GM12875 (cell line): ENCODE measurements around the gene PRXL2C.
"Not testable (repeated sequence)": the region's sequence is repeated elsewhere in the genome, so short reads cannot be mapped to it uniquely, and the experiment has no call there.

Experiments
- H3K4me3 ChIP-seq: one replicate; pipeline ENCODE4 v1.5.1; 2011; ENCODE audit warnings: low read depth, low read length, control low read depth
- TF ChIP-seq, protein P1 (sequence below): IDR thresholded peaks from 2 replicates; pipeline ENCODE4 v1.5.1; 2011; ENCODE audit warnings: low read depth, mild to moderate bottlenecking, control low read depth, inconsistent platforms, low read length, moderate library complexity, borderline replicate concordance; ENCODE audit not compliant: insufficient read depth

Gene PRXL2C

GRCh38 chr9:96617439-96618185 is 37.5 kb downstream of the PRXL2C start:
- H3K4me3 ChIP-seq, result no peak overlapping the region

GRCh38 chr9:96616817-96617438 is 38.2 kb downstream of the PRXL2C start:
- H3K4me3 ChIP-seq, result no peak overlapping the region
- TF ChIP-seq, protein P1, sequence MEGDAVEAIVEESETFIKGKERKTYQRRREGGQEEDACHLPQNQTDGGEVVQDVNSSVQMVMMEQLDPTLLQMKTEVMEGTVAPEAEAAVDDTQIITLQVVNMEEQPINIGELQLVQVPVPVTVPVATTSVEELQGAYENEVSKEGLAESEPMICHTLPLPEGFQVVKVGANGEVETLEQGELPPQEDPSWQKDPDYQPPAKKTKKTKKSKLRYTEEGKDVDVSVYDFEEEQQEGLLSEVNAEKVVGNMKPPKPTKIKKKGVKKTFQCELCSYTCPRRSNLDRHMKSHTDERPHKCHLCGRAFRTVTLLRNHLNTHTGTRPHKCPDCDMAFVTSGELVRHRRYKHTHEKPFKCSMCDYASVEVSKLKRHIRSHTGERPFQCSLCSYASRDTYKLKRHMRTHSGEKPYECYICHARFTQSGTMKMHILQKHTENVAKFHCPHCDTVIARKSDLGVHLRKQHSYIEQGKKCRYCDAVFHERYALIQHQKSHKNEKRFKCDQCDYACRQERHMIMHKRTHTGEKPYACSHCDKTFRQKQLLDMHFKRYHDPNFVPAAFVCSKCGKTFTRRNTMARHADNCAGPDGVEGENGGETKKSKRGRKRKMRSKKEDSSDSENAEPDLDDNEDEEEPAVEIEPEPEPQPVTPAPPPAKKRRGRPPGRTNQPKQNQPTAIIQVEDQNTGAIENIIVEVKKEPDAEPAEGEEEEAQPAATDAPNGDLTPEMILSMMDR, result no peak

More at GRCh38 chr9:96617439-96618185, 37.5 kb downstream of the PRXL2C start:
- TF ChIP-seq, protein P1, result no peak

DNA sequence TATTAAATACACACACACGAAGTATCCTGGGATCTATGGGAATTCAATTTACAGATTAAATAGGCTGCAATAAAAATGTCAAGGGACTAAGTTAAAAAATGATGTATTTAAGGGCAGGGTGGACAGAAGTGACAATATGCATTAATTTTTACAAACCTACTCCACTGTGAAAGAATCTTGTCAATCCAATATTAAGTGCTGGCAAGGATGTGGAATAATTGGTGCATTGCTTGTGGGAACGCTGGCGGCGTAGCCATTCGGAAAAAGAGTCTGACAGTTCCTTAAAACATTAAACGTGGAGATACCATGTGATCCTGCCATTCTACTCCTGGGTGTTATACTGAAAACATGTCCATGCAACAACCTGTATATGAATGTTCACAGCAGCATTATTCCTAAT is 39.7 kb downstream of the PRXL2C start:
- no peak overlapping the region for H3K4me3 ChIP-seq
- TF ChIP-seq, protein P1, result no peak

DNA sequence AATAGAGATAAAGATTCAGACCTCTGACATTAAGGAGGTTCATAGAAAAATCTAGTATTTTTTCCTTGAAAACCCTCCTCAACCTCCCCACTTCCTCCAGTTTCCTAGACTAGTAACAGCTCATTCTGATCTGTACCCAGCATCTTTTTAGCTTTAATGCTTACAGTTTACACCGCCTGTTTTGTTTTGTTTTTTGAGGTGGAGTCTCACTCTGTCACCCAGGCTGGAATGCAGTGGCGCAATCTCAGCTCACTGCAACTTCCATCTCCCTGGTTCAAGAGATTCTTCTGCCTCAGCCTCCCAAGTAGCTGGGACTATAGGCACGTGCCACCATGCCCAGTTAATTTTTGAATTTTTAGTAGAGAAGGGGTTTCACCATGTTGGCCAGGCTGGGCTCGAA is 40.5 kb downstream of the PRXL2C start:
- H3K4me3 ChIP-seq, result not testable (repeated sequence)

GRCh38 chr9:96612966-96613589 is 42.0 kb downstream of the PRXL2C start:
- no peak overlapping the region for H3K4me3 ChIP-seq
- TF ChIP-seq, protein P1, result no peak

DNA sequence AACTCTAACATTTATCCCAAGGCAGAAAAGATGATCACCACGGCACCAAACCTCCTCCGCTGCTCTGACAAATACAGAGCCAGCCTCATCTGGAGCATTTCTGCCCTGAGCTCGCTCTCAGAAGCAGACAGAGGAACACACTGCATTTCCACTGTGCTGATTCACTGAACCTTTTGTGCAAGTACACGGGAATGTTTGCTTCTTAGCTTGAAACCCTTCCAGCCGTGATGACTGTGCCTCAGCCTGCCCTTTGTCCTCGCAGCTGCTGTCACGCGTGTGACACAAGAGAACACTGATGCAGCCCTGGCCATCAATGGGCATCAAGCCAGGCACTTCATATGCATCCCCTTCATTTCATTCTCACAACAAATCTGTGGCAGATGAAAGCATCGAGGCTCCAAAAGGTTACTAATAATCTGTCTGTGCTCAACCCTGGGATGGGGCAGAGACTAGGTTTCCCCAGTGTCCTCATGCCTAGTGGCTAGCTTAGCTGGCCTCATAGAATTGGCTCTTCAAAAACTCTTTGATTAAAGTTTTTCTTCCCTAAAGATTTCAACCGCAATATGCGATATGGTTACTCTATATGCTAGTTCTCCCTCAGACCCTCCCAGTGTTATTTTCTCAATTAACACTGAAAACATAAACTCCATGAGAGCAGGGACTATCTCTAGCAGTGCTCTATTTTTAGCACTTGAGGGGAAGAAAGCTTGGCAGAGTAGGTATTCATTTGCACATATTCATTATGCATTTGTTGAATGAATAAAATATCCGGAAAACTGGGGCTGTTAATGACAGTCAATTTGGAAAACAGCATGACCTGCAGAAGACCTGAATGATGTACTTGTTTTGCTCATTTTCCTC is 42.8 kb downstream of the PRXL2C start:
- TF ChIP-seq, protein P1, result no peak
- no peak overlapping the region for H3K4me3 ChIP-seq

- TF ChIP-seq, protein P1, result no peak
- no peak overlapping the region for H3K4me3 ChIP-seq
Measured at GRCh38 chr9:96611302-96611701, 43.8 kb downstream of the PRXL2C start.
